HL-60 (cell line): ENCODE measurements around the gene PLA2G4D.

Source experiments
- DNase-seq, 2 experiments: peaks; one replicate each; pipeline ENCODE4 v3.0.0-alpha.2; 2010 to 2020; ENCODE audit warnings: low read depth in 1 of 2, low spot score in 1 of 2
- H3K27ac ChIP-seq: fragments of 250-450 bp; sonication (Bioruptor Pico); replicated peaks from 2 replicates; pipeline ENCODE4 v1.5.1; 2020; ENCODE audit warnings: mild to moderate bottlenecking, moderate library complexity
- H3K27me3 ChIP-seq: fragments of 250-450 bp; sonication (Bioruptor Pico); 2 replicates; pipeline ENCODE4 v1.5.1; 2021; ENCODE audit warnings: mild to moderate bottlenecking, moderate library complexity; ENCODE audit not compliant: insufficient read depth, poor library complexity, severe bottlenecking
- H3K4me3 ChIP-seq: replicated peaks from 2 replicates; pipeline ENCODE4 v1.5.1; 2011; ENCODE audit warnings: mild to moderate bottlenecking, control low read depth, low read length; ENCODE audit not compliant: insufficient read depth
- GABPA ChIP-seq: IDR thresholded peaks from 2 replicates; pipeline ENCODE4 v1.6.1; 2012; ENCODE audit warnings: low read depth
- POLR2AphosphoS5 ChIP-seq: IDR thresholded peaks from 2 replicates; pipeline ENCODE4 v1.6.1; 2012; ENCODE audit warnings: low read depth
- SPI1 ChIP-seq: IDR thresholded peaks from 2 replicates; pipeline ENCODE4 v1.6.1; 2012; ENCODE audit warnings: low read depth, mild to moderate bottlenecking, borderline replicate concordance
- long read RNA-seq: library from polyadenylated mRNA; unstranded; transcript quantifications from one replicate; pipeline ENCODE4 v2.0.0, GENCODE V29; 2020
- TF ChIP-seq, protein P1 (sequence below): IDR thresholded peaks from one replicate; pipeline ENCODE4 v1.5.1; 2011; ENCODE audit warnings: low read length, control low read depth, inconsistent platforms; ENCODE audit not compliant: insufficient read depth
- TF ChIP-seq, protein P2 (sequence below): IDR thresholded peaks from 2 replicates; pipeline ENCODE4 v1.6.1; 2012; ENCODE audit warnings: low read depth; ENCODE audit not compliant: insufficient replicate concordance

The PLA2G4D gene, protein sequence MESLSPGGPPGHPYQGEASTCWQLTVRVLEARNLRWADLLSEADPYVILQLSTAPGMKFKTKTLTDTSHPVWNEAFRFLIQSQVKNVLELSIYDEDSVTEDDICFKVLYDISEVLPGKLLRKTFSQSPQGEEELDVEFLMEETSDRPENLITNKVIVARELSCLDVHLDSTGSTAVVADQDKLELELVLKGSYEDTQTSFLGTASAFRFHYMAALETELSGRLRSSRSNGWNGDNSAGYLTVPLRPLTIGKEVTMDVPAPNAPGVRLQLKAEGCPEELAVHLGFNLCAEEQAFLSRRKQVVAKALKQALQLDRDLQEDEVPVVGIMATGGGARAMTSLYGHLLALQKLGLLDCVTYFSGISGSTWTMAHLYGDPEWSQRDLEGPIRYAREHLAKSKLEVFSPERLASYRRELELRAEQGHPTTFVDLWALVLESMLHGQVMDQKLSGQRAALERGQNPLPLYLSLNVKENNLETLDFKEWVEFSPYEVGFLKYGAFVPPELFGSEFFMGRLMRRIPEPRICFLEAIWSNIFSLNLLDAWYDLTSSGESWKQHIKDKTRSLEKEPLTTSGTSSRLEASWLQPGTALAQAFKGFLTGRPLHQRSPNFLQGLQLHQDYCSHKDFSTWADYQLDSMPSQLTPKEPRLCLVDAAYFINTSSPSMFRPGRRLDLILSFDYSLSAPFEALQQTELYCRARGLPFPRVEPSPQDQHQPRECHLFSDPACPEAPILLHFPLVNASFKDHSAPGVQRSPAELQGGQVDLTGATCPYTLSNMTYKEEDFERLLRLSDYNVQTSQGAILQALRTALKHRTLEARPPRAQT
- long read RNA-seq, result 0 reads

DNA sequence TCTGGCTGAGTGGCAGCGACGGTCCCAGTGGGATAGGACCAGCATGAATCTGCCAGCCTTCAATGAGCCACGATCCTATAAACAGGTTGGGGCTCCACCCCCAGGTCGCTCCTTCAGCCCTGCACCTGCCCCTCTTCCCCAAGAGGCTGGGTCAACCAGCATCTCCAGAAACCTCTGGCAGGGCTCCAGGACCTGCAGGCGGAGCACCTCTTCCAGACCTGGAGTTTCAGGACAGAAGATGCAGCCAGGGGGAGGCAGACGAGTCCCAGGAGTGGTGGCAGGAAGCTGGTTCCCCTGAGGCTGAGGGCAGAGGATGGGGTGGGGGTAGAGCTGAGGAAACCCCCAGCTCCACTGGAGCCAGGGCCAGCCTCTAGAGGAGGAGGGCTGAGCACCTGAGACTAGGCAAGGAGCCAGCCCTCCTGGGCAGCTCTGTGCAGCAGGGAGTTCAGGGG lies at the start of gene PLA2G4D:
TSS of gene PLA2G4D (minus strand) at position 51 of the 452 bp plus-strand sequence. CDS start 103 bp downstream, outside the sequence.
- Histone ChIP-seq H3K4me3 (no peak within 1 kb of the TSS), H3K27me3 (no peaks in the 10 kb centered on the region), H3K27ac (no peak within 1 kb of the TSS)
- TF ChIP-seq, protein P1, sequence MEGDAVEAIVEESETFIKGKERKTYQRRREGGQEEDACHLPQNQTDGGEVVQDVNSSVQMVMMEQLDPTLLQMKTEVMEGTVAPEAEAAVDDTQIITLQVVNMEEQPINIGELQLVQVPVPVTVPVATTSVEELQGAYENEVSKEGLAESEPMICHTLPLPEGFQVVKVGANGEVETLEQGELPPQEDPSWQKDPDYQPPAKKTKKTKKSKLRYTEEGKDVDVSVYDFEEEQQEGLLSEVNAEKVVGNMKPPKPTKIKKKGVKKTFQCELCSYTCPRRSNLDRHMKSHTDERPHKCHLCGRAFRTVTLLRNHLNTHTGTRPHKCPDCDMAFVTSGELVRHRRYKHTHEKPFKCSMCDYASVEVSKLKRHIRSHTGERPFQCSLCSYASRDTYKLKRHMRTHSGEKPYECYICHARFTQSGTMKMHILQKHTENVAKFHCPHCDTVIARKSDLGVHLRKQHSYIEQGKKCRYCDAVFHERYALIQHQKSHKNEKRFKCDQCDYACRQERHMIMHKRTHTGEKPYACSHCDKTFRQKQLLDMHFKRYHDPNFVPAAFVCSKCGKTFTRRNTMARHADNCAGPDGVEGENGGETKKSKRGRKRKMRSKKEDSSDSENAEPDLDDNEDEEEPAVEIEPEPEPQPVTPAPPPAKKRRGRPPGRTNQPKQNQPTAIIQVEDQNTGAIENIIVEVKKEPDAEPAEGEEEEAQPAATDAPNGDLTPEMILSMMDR, result no peak
- TF ChIP-seq, protein P2, sequence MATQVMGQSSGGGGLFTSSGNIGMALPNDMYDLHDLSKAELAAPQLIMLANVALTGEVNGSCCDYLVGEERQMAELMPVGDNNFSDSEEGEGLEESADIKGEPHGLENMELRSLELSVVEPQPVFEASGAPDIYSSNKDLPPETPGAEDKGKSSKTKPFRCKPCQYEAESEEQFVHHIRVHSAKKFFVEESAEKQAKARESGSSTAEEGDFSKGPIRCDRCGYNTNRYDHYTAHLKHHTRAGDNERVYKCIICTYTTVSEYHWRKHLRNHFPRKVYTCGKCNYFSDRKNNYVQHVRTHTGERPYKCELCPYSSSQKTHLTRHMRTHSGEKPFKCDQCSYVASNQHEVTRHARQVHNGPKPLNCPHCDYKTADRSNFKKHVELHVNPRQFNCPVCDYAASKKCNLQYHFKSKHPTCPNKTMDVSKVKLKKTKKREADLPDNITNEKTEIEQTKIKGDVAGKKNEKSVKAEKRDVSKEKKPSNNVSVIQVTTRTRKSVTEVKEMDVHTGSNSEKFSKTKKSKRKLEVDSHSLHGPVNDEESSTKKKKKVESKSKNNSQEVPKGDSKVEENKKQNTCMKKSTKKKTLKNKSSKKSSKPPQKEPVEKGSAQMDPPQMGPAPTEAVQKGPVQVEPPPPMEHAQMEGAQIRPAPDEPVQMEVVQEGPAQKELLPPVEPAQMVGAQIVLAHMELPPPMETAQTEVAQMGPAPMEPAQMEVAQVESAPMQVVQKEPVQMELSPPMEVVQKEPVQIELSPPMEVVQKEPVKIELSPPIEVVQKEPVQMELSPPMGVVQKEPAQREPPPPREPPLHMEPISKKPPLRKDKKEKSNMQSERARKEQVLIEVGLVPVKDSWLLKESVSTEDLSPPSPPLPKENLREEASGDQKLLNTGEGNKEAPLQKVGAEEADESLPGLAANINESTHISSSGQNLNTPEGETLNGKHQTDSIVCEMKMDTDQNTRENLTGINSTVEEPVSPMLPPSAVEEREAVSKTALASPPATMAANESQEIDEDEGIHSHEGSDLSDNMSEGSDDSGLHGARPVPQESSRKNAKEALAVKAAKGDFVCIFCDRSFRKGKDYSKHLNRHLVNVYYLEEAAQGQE, result no peak
- no peak for TF ChIP-seq POLR2AphosphoS5
- no peak for TF ChIP-seq SPI1
- no peak for TF ChIP-seq GABPA
- DNase-seq, result no peak

DNA sequence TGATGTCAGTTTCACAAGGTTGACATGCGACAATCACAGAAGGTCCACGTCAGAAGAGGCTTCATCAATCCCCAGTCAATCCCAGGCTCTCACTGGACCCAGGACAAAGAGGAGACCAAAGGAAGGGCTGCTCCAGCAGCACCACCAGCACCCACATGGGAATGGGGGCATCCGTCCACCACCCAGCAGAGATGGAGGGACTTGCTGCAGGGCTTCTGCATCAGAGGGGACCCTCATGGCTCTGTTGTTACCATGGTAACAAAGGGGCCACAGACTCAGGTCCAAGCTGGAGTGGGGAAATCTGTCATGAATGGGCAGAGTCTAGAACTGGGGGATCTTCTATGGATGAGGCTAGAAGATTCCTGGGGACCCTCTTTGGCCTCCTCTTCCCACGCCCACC lies 49.0 kb upstream of the PLA2G4D start:
- Histone ChIP-seq H3K4me3 (no peak overlapping the region), H3K27ac (no peak overlapping the region), H3K27me3 (no peaks in the 10 kb centered on the region)
- no peak for TF ChIP-seq POLR2AphosphoS5
- TF ChIP-seq, protein P2, result no peak
- no peak for TF ChIP-seq SPI1
- TF ChIP-seq, protein P1, result no peak
- TF ChIP-seq GABPA, result no peak
- DNase-seq, result no peak

DNA sequence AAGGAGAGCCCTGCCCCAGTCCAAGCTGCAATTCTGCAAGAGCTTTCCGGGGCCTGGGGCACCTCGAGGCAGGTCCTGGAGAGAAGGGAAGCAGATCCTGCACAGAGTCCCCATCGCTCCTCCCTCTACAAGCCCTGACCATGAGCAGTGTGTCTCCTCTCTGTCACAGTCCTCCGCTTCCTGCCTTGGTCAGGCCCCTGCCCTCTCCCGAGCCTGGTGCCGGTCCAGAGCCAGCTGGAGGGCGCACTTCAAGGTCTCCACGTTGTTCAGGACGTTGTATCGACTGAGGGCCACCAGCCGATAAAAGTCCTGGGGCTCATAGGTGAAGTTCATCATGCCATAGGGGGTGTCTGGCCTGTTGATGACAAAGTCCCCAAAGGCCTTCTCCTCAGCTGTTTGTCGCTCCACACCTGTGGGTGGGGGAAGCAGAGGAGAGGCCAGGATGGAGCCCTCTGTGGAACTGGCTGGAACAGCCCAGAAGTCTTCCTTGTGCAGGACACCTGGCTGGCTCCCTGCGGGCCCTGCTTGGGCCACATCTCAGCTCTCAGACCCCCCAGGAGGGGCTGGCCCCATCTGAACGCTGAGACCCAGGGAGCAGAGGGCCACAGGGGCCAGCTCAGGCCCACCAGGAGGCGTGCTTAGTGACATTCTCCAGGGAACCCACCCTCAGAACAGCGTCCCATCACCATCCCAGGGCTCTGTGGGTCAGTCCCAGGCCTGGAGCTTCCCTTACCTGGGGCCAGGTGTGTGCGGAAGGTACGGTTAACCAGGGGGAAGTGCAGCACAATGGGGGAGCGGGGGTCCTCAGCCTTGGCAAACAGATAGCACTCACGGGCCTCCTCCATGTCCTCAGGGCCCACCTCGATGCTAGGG lies 47.7 kb upstream of the PLA2G4D start:
- TF ChIP-seq, protein P1, result no peak
- TF ChIP-seq, protein P2, result no peak
- no peak for TF ChIP-seq SPI1
- TF ChIP-seq POLR2AphosphoS5, result no peak
- no peak for TF ChIP-seq GABPA

More for the DNA sequence above, 47.7 kb upstream of the PLA2G4D start:
- DNase-seq, result no peak
- no peaks in the 10 kb centered on the region for H3K27me3 ChIP-seq
- H3K4me3 ChIP-seq, result no peak overlapping the region
- H3K27ac ChIP-seq, result no peak overlapping the region
